Mesenchymal stem cell (in vitro differentiated cells and primary cell): ENCODE results near the gene EFS.

Experiments
- DNase-seq: peaks from one replicate; pipeline ENCODE4 v3.0.0-alpha.2; 2013
- H2AFZ ChIP-seq: one replicate; pipeline ENCODE4 v1.6.1; 2013; ENCODE audit warnings: low read depth, mild to moderate bottlenecking, control low read depth, inconsistent platforms, low read length, moderate library complexity
- H2AK5ac ChIP-seq: 2 replicates; pipeline ENCODE4 v1.6.1; 2013; ENCODE audit warnings: low read length, moderate library complexity, mild to moderate bottlenecking, inconsistent platforms; ENCODE audit not compliant: severe bottlenecking
- H2BK120ac ChIP-seq: one replicate; pipeline ENCODE4 v1.6.1; 2013; ENCODE audit warnings: low read depth, mild to moderate bottlenecking, inconsistent platforms, low read length, moderate library complexity
- H2BK12ac ChIP-seq, 2 experiments: one replicate each; pipeline ENCODE4 v1.6.1; 2013; ENCODE audit warnings: inconsistent platforms in 2 of 2, low read length in 2 of 2, mild to moderate bottlenecking in 2 of 2, moderate library complexity in 2 of 2, control low read depth in 1 of 2
- H2BK15ac ChIP-seq: one replicate; pipeline ENCODE4 v1.6.1; 2013; ENCODE audit warnings: mild to moderate bottlenecking, low read depth, inconsistent platforms; ENCODE audit not compliant: poor library complexity, severe bottlenecking
- H2BK5ac ChIP-seq: 2 replicates; pipeline ENCODE4 v1.6.1; 2013; ENCODE audit warnings: low read depth, mild to moderate bottlenecking, low read length, control low read depth, inconsistent platforms; ENCODE audit not compliant: poor library complexity, severe bottlenecking
- H3K14ac ChIP-seq, 2 experiments: one replicate each; pipeline ENCODE4 v1.6.1; 2013; ENCODE audit warnings: inconsistent platforms in 2 of 2, low read length in 2 of 2, control low read depth in 1 of 2, mild to moderate bottlenecking in 1 of 2, moderate library complexity in 1 of 2
- H3K18ac ChIP-seq, 2 experiments: one replicate each; pipeline ENCODE4 v1.6.1; 2013; ENCODE audit warnings: inconsistent platforms in 2 of 2, low read length in 2 of 2, control low read depth in 1 of 2, low read depth in 1 of 2, mild to moderate bottlenecking in 1 of 2
- H3K23ac ChIP-seq, 2 experiments: one replicate each; pipeline ENCODE4 v1.6.1; 2013; ENCODE audit warnings: inconsistent platforms in 2 of 2, low read length in 2 of 2, mild to moderate bottlenecking in 2 of 2, moderate library complexity in 2 of 2, control low read depth in 1 of 2
- H3K27ac ChIP-seq: 2 replicates; pipeline ENCODE4 v1.5.1; 2013; ENCODE audit warnings: mild to moderate bottlenecking, moderate library complexity, low read length, control low read depth, inconsistent platforms; ENCODE audit not compliant: poor library complexity, severe bottlenecking
- H3K27me3 ChIP-seq, 2 experiments: 2 replicates each; pipeline versions ENCODE4 v1.6.1 to v1.7.0; 2013; ENCODE audit warnings: low read length in 2 of 2, mild to moderate bottlenecking in 2 of 2, moderate library complexity in 2 of 2, control low read depth in 1 of 2, inconsistent platforms in 1 of 2; ENCODE audit not compliant: control insufficient read depth in 1 of 2, insufficient read depth in 1 of 2
- H3K36me3 ChIP-seq, 2 experiments: 2 replicates each; pipeline versions ENCODE4 v1.6.1 to v1.7.0; 2013; ENCODE audit warnings: low read length in 2 of 2, control low read depth in 1 of 2, inconsistent platforms in 1 of 2, low read depth in 1 of 2, mild to moderate bottlenecking in 1 of 2; ENCODE audit not compliant: insufficient read depth in 2 of 2, control insufficient read depth in 1 of 2
- H3K4ac ChIP-seq, 2 experiments: one replicate each; pipeline ENCODE4 v1.6.1; 2013; ENCODE audit warnings: inconsistent platforms in 2 of 2, low read length in 2 of 2, mild to moderate bottlenecking in 2 of 2, moderate library complexity in 2 of 2, control low read depth in 1 of 2, low read depth in 1 of 2
- H3K4me1 ChIP-seq: 2 replicates; pipeline ENCODE4 v1.6.1; 2013; ENCODE audit warnings: low read depth, low read length, control low read depth; ENCODE audit not compliant: control insufficient read depth, insufficient read depth
- H3K4me2 ChIP-seq: 2 replicates; pipeline ENCODE4 v1.6.1; 2013; ENCODE audit warnings: low read length, mild to moderate bottlenecking, inconsistent platforms; ENCODE audit not compliant: poor library complexity, severe bottlenecking
- H3K4me3 ChIP-seq, 2 experiments: 2 replicates each; pipeline versions ENCODE4 v1.5.1 to v1.7.0; 2013; ENCODE audit warnings: low read length in 2 of 2, mild to moderate bottlenecking in 2 of 2, control low read depth in 1 of 2, low read depth in 1 of 2; ENCODE audit not compliant: insufficient read depth in 1 of 2
- H3K79me1 ChIP-seq: replicated peaks from 2 replicates; pipeline ENCODE4 v1.6.1; 2013; ENCODE audit warnings: mild to moderate bottlenecking, control low read depth, low read length, inconsistent platforms; ENCODE audit not compliant: poor library complexity, severe bottlenecking
- H3K9ac ChIP-seq: 2 replicates; pipeline ENCODE4 v1.7.0; 2013; ENCODE audit warnings: mild to moderate bottlenecking, low read length, moderate library complexity
- H3K9me3 ChIP-seq: 2 replicates; pipeline ENCODE4 v1.7.0; 2013; ENCODE audit warnings: mild to moderate bottlenecking, low read length; ENCODE audit not compliant: control insufficient read depth
- H4K8ac ChIP-seq: one replicate; pipeline ENCODE4 v1.6.1; 2013; ENCODE audit warnings: inconsistent platforms, mild to moderate bottlenecking, low read length, moderate library complexity
- H4K91ac ChIP-seq: one replicate; pipeline ENCODE4 v1.6.1; 2013; ENCODE audit warnings: mild to moderate bottlenecking, low read length, inconsistent platforms
- WGBS: methylation state at CpG from one replicate; pipeline ENCODE4 v1.1.7; 2013; ENCODE audit warnings: mixed read lengths; 5-methylcytosine and 5-hydroxymethylcytosine counted together

The EFS gene

GRCh38 chr14:23364164-23365035 is 572 bp downstream of the EFS start:
- Histone ChIP-seq H3K27ac (no peak overlapping the region), H3K9me3 (no peaks in the 10 kb centered on the region), H3K79me1 (peaks cover 23% of the 10 kb centered on the region), H3K4me3 (peak overlapping the region; percentile 65 to 66), H4K8ac (peak overlapping the region; percentile 39), H3K14ac (peak overlapping the region in 1 of 2 experiments; percentile 81), H2BK12ac (peak overlapping the region in 1 of 2 experiments; percentile 60), H3K36me3 (peaks cover 0 to 13% of the 10 kb centered on the region in 2 experiments), H3K18ac (peak overlapping the region; percentile 54 to 98), H3K4me1 (peaks cover 21% of the 10 kb centered on the region), H2BK5ac (no peak overlapping the region), H2AK5ac (no peak overlapping the region), H2BK120ac (no peak overlapping the region), H3K4me2 (peak overlapping the region; percentile 93), H3K9ac (peak overlapping the region; percentile 92), H4K91ac (peak overlapping the region; percentile 47), H3K27me3 (peaks cover 14 to 44% of the 10 kb centered on the region in 2 experiments), H3K4ac (peak overlapping the region; percentile 69 to 93), H2BK15ac (no peak overlapping the region), H3K23ac (no peak overlapping the region), H2AFZ (peak overlapping the region; percentile 66)
- DNase-seq, result peak; percentile 60
- WGBS, result 8% methylated on average over 21 of the region's 21 CpGs

- Histone ChIP-seq H2BK120ac (no peak overlapping the region), H3K18ac (no peak overlapping the region), H3K27ac (no peak overlapping the region), H3K79me1 (peaks cover 30% of the 10 kb centered on the region), H3K36me3 (peaks cover 3 to 26% of the 10 kb centered on the region in 2 experiments), H2BK15ac (no peak overlapping the region), H3K23ac (no peak overlapping the region), H4K91ac (no peak overlapping the region), H2BK12ac (no peak overlapping the region), H3K14ac (no peak overlapping the region), H4K8ac (no peak overlapping the region), H3K4me2 (no peak overlapping the region), H2AK5ac (no peak overlapping the region), H3K27me3 (peaks cover 0 to 27% of the 10 kb centered on the region in 2 experiments), H3K9me3 (no peaks in the 10 kb centered on the region), H3K4ac (no peak overlapping the region), H3K9ac (peak overlapping the region; percentile 84), H3K4me1 (peaks cover 21% of the 10 kb centered on the region), H3K4me3 (no peak overlapping the region), H2BK5ac (no peak overlapping the region), H2AFZ (no peak overlapping the region)
- WGBS, result 96% methylated on average over 2 of the region's 3 CpGs
- DNase-seq, result peak; percentile 47
Observed at GRCh38 chr14:23362200-23362599, 2.8 kb downstream of the EFS start.

- H2AFZ ChIP-seq, result no peak overlapping the region
- H2BK12ac ChIP-seq, result no peak overlapping the region
- no peak overlapping the region for H3K4me3 ChIP-seq
- H3K36me3 ChIP-seq, result peaks cover 3 to 30% of the 10 kb centered on the region in 2 experiments
- no peak overlapping the region for H3K4me2 ChIP-seq
- H4K91ac ChIP-seq, result no peak overlapping the region
- peak overlapping the region; percentile 84 for H3K9ac ChIP-seq
- H3K27ac ChIP-seq, result no peak overlapping the region
- H2BK5ac ChIP-seq, result no peak overlapping the region
- no peaks in the 10 kb centered on the region for H3K9me3 ChIP-seq
- no peak for DNase-seq
- H2AK5ac ChIP-seq, result no peak overlapping the region
- peaks cover 20% of the 10 kb centered on the region for H3K4me1 ChIP-seq
- H3K18ac ChIP-seq, result no peak overlapping the region
- H3K79me1 ChIP-seq, result peaks cover 30% of the 10 kb centered on the region
- H3K23ac ChIP-seq, result no peak overlapping the region
- no peak overlapping the region for H4K8ac ChIP-seq
- H3K27me3 ChIP-seq, result peaks cover 0 to 22% of the 10 kb centered on the region in 2 experiments
- 89% methylated on average over 5 of the region's 6 CpGs for WGBS
- no peak overlapping the region for H3K14ac ChIP-seq
- H2BK15ac ChIP-seq, result no peak overlapping the region
- H2BK120ac ChIP-seq, result no peak overlapping the region
- no peak overlapping the region for H3K4ac ChIP-seq
Observed at GRCh38 chr14:23361763-23362162, 3.2 kb downstream of the EFS start.

GRCh38 chr14:23361320-23361719 is 3.7 kb downstream of the EFS start:
- H3K27ac ChIP-seq, result no peak overlapping the region
- H2AK5ac ChIP-seq, result no peak overlapping the region
- H2BK5ac ChIP-seq, result no peak overlapping the region
- peaks cover 17% of the 10 kb centered on the region for H3K4me1 ChIP-seq
- H3K23ac ChIP-seq, result no peak overlapping the region
- no peak overlapping the region for H2AFZ ChIP-seq
- peak overlapping the region; percentile 84 for H3K9ac ChIP-seq
- no peak overlapping the region for H3K4me2 ChIP-seq
- peaks cover 7 to 34% of the 10 kb centered on the region in 2 experiments for H3K36me3 ChIP-seq
- H2BK12ac ChIP-seq, result no peak overlapping the region
- DNase-seq, result peak; percentile 86
- no peak overlapping the region for H4K91ac ChIP-seq
- H4K8ac ChIP-seq, result no peak overlapping the region
- H3K14ac ChIP-seq, result no peak overlapping the region
- peaks cover 30% of the 10 kb centered on the region for H3K79me1 ChIP-seq
- no peak overlapping the region for H3K4me3 ChIP-seq
- H3K27me3 ChIP-seq, result peaks cover 0 to 20% of the 10 kb centered on the region in 2 experiments
- no peak overlapping the region for H2BK15ac ChIP-seq
- H3K9me3 ChIP-seq, result no peaks in the 10 kb centered on the region
- no peak overlapping the region for H3K18ac ChIP-seq
- no peak overlapping the region for H2BK120ac ChIP-seq
- no peak overlapping the region for H3K4ac ChIP-seq
